ENCODE data around the gene ARMCX2.
A peak's percentile ranks its signal among the peaks of the same experiment; 100 is the strongest.

ARMCX2 gene

DNA sequence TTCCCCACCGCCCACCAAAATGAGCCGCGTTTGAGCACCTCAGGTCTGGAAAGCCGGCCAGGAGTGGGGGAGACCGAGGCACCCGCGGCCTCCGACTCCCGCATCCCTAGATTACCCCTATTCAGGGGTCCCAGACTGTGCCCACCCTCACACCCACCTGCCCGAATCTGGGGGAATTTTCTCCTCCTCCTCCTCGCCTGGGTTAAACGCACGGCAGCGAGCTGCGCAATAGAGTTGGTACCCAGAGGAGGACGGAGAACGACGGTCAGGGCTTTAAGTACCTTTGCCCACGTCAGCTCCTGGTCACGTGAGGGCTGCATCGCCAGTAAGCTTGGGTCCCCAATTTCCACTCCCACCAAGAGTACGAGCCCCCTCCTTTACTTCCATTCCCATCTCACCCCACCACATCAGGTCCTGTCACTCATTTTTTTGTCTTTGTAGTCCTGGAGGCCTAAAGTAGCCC lies at the start of gene ARMCX2:
ARMCX2 (minus strand) TSS at position 250 of the 463 bp plus-strand sequence. CDS start 2,262 bp downstream, outside the sequence.
- peak within 1 kb of the TSS; percentile 21; the same call in 1 of the 2 replicates for H3K27ac ChIP-seq
- POLR2A ChIA-PET (ENCODE audit: low non-redundant PET), result no interaction called here
- TF ChIP-seq, protein P1, sequence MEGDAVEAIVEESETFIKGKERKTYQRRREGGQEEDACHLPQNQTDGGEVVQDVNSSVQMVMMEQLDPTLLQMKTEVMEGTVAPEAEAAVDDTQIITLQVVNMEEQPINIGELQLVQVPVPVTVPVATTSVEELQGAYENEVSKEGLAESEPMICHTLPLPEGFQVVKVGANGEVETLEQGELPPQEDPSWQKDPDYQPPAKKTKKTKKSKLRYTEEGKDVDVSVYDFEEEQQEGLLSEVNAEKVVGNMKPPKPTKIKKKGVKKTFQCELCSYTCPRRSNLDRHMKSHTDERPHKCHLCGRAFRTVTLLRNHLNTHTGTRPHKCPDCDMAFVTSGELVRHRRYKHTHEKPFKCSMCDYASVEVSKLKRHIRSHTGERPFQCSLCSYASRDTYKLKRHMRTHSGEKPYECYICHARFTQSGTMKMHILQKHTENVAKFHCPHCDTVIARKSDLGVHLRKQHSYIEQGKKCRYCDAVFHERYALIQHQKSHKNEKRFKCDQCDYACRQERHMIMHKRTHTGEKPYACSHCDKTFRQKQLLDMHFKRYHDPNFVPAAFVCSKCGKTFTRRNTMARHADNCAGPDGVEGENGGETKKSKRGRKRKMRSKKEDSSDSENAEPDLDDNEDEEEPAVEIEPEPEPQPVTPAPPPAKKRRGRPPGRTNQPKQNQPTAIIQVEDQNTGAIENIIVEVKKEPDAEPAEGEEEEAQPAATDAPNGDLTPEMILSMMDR (conservative IDR thresholded peaks at IDR 0.05; ENCODE audit: low read depth), result no peak
- DNase-seq (ENCODE audit: low spot score), result no peak
- CTCF ChIA-PET, result no interaction called here

DNA sequence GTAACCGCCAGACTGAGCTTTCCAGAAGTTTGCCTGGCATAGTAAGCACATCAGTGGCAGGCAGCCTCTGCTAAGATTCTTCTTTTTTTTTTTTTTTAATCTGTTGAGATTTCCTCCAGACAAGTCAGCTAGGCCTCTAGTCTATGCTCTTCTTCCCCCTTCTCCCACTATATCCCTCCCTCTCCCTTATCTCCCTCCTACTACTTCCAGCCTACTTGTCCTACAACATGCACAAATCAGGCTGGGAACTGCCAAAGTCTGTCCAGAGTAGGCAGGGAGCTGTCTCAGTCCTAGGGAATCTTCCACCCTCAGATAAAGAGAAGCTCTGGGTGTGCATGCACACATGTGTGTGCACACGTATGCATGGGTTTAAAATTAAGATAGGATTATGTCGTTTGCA lies 49.7 kb upstream of the ARMCX2 start:
- ChIA-PET CTCF (no interaction called here), POLR2A (ENCODE audit: low non-redundant PET) (no interaction called here)

DNA sequence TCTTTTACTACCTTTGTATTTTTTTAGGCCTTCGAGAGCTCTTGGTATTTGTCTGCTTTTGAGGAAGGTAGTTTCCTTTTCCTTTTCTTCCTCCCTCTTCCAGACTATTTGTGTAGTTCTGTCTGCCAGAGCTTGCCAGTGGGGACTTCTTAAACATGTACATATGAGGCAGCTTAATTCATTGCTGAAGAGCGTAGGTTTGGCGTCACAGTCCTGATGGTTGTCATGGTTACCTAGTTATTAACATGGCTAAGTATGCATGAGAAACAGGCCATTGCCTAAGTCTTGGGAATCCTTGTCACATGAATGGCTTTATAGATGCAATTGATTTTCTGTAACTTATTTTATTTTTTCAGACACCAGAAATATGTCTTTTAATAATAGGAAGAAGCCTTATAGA lies 48.5 kb upstream of the ARMCX2 start:
- TF ChIP-seq, protein P1 (conservative IDR thresholded peaks at IDR 0.05; ENCODE audit: low read depth), result no peak
- ChIA-PET CTCF (no interaction called here), POLR2A (ENCODE audit: low non-redundant PET) (no interaction called here)
- DNase-seq (ENCODE audit: low spot score), result no peak
- no peak overlapping the region for H3K27ac ChIP-seq

More for the DNA sequence above, 49.7 kb upstream of the ARMCX2 start:
- no peak for DNase-seq (ENCODE audit: low spot score)
- TF ChIP-seq, protein P1 (conservative IDR thresholded peaks at IDR 0.05; ENCODE audit: low read depth), result no peak
- no peak overlapping the region for H3K27ac ChIP-seq

GRCh38 chrX:101693476-101693875 lies 33.8 kb upstream of the ARMCX2 start:
- POLR2A ChIA-PET (ENCODE audit: low non-redundant PET), result no interaction called here
- CTCF ChIA-PET, result no interaction called here
- no peak overlapping the region for H3K27ac ChIP-seq
- DNase-seq (ENCODE audit: low spot score), result no peak
- TF ChIP-seq, protein P1 (conservative IDR thresholded peaks at IDR 0.05; ENCODE audit: low read depth), result no peak

DNA sequence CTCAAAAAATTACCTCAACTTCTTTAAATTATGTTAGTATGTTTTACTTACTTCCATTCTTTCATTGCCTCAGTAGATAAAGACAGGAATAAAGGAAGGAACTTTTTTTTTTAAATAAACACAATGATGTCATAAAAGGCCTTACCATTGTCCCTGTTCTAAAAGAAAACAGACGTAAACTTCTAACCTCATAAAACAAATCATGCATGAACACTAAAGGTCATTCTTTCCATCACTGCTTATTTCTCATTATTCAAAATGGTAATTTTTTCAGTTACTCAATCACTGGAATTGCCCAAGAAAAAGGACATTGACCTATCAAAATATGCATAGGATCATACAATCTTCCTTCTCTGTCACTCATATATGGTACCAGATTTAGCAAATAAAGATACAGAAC lies 32.2 kb upstream of the ARMCX2 start:
- TF ChIP-seq, protein P1 (conservative IDR thresholded peaks at IDR 0.05; ENCODE audit: low read depth), result no peak
- no peak for DNase-seq (ENCODE audit: low spot score)
- ChIA-PET CTCF (no interaction called here), POLR2A (ENCODE audit: low non-redundant PET) (no interaction called here)
- no peak overlapping the region for H3K27ac ChIP-seq

- CTCF ChIA-PET, result interaction anchor here (0.6 kb wide), 1 partner anchor 204 kb away, joined by 3 read pairs; no protein-coding TSS in a partner anchor
- POLR2A ChIA-PET (ENCODE audit: low non-redundant PET), result no interaction called here
- H3K27ac ChIP-seq, result no peak overlapping the region
- DNase-seq (ENCODE audit: low spot score), result no peak
- TF ChIP-seq, protein P1 (conservative IDR thresholded peaks at IDR 0.05; ENCODE audit: low read depth), result no peak
These were observed 26.9 kb upstream of the ARMCX2 start for GRCh38 chrX:101686574-101686973.

All from RWPE1 (cell line).